Liver (tissue), 3 donors: ENCODE data around the gene SERPINE1.

ENCODE experiments used
- JUND ChIP-seq, 2 donors: IDR thresholded peaks; 2 replicates each; pipeline ENCODE4 v1.6.1; 2016; ENCODE audit warnings: antibody characterized with exemption in 2 of 2
- MAX ChIP-seq: IDR thresholded peaks from 2 replicates; pipeline ENCODE4 v1.6.1; 2016; ENCODE audit warnings: antibody characterized with exemption
- RAD21 ChIP-seq, 2 donors: IDR thresholded peaks; 2 replicates each; pipeline ENCODE4 v1.6.1; 2016; ENCODE audit warnings: antibody characterized with exemption in 2 of 2, mild to moderate bottlenecking in 2 of 2
- TF ChIP-seq, protein P1 (sequence below): fragments of 150-350 bp; IDR thresholded peaks from 2 replicates; pipeline ENCODE4 v1.5.1; 2017; ENCODE audit warnings: improper control_type of control experiment, low read depth, low read length; ENCODE audit not compliant: missing input control
- donor health status: healthy.
- donor health status: healthy.

DNA sequence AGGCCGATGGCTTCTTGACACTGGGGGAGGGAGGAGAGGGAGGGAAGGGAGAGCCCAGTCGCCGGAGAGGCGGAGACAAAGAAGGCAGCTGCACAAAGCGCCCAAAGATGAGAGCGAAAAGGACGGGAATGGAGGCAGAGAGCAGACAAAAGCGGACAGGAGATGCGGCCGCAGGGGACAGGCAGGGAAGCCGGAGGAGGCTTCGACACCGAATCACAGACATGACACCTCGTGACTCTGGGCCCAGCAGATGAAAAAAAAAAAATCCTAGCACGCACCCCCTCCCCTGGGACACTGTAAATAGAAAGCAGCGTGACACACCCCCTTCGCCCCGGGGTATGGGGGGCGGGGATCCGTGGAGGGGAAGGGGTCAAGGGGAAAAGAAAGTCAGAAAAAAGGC, 52.2 kb downstream of the SERPINE1 start:
- TF ChIP-seq, protein P1, sequence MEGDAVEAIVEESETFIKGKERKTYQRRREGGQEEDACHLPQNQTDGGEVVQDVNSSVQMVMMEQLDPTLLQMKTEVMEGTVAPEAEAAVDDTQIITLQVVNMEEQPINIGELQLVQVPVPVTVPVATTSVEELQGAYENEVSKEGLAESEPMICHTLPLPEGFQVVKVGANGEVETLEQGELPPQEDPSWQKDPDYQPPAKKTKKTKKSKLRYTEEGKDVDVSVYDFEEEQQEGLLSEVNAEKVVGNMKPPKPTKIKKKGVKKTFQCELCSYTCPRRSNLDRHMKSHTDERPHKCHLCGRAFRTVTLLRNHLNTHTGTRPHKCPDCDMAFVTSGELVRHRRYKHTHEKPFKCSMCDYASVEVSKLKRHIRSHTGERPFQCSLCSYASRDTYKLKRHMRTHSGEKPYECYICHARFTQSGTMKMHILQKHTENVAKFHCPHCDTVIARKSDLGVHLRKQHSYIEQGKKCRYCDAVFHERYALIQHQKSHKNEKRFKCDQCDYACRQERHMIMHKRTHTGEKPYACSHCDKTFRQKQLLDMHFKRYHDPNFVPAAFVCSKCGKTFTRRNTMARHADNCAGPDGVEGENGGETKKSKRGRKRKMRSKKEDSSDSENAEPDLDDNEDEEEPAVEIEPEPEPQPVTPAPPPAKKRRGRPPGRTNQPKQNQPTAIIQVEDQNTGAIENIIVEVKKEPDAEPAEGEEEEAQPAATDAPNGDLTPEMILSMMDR = no peak
- TF ChIP-seq MAX = no peak
- no peak for TF ChIP-seq RAD21 (IDR thresholded peaks at IDR 0.05)
- no peak for TF ChIP-seq JUND (IDR thresholded peaks at IDR 0.05)
